OCI-LY1 (cell line): ENCODE data around the gene TMEM179.

ENCODE experiments used
- H2AFZ ChIP-seq: fragments of 200-600 bp; sonication (generic), shearing (Covaris generic); 2 replicates; pipeline ENCODE4 v1.6.0; 2014; ENCODE audit warnings: antibody characterized with exemption, mild to moderate bottlenecking, low read length
- H3F3A ChIP-seq: fragments of 200-600 bp; sonication (generic), shearing (Covaris generic); 2 replicates; pipeline ENCODE4 v1.6.0; 2014; ENCODE audit warnings: mild to moderate bottlenecking, antibody characterized with exemption, low read length, moderate library complexity; ENCODE audit not compliant: insufficient read depth
- H3K27ac ChIP-seq: fragments of 200-600 bp; sonication (generic); 2 replicates; pipeline ENCODE4 v1.5.1; 2014; ENCODE audit warnings: low read length, mixed run types, mild to moderate bottlenecking, low read depth; ENCODE audit not compliant: poor library complexity, severe bottlenecking
- H3K27me3 ChIP-seq: fragments of 200-600 bp; sonication (generic); 2 replicates; pipeline ENCODE4 v1.6.0; 2014; ENCODE audit warnings: antibody characterized with exemption, mild to moderate bottlenecking, low read length, moderate library complexity; ENCODE audit not compliant: insufficient read depth
- H3K36me3 ChIP-seq: fragments of 200-600 bp; sonication (generic); 2 replicates; pipeline ENCODE4 v1.6.1; 2014; ENCODE audit warnings: mild to moderate bottlenecking, antibody characterized with exemption, low read length, moderate library complexity, mixed read lengths; ENCODE audit not compliant: insufficient read depth
- H3K4me1 ChIP-seq: fragments of 200-600 bp; sonication (generic); 2 replicates; pipeline ENCODE4 v1.5.1; 2014; ENCODE audit warnings: mild to moderate bottlenecking, low read length, moderate library complexity; ENCODE audit not compliant: insufficient read depth, severe bottlenecking
- H3K4me2 ChIP-seq: fragments of 200-600 bp; sonication (generic), shearing (Covaris generic); 2 replicates; pipeline ENCODE4 v1.6.1; 2014; ENCODE audit warnings: low read length
- H3K4me3 ChIP-seq: fragments of 200-600 bp; sonication (generic); 2 replicates; pipeline ENCODE4 v1.5.1; 2014; ENCODE audit warnings: low read length, low read depth, mild to moderate bottlenecking, mixed read lengths; ENCODE audit not compliant: poor library complexity, severe bottlenecking
- H3K79me2 ChIP-seq: fragments of 200-600 bp; shearing (Covaris generic); 2 replicates; pipeline ENCODE4 v1.6.1; 2016; ENCODE audit warnings: mixed run types, low read length, mixed read lengths; ENCODE audit not compliant: insufficient read depth
- H3K9ac ChIP-seq: fragments of 200-600 bp; sonication (generic), shearing (Covaris generic); 2 replicates; pipeline ENCODE4 v1.6.1; 2014; ENCODE audit warnings: mild to moderate bottlenecking, low read length, mixed read lengths
- H3K9me2 ChIP-seq: fragments of 200-600 bp; sonication (generic), shearing (Covaris generic); 2 replicates; pipeline ENCODE4 v1.6.1; 2014; ENCODE audit warnings: low read depth, mild to moderate bottlenecking, low read length, mixed read lengths
- H3K9me3 ChIP-seq: fragments of 200-600 bp; shearing (Covaris generic); 2 replicates; pipeline ENCODE4 v1.6.1; 2014; ENCODE audit warnings: low read length, mixed read lengths
- H4K20me1 ChIP-seq: fragments of 200-600 bp; sonication (generic), shearing (Covaris generic); 2 replicates; pipeline ENCODE4 v1.6.0; 2016; ENCODE audit warnings: mild to moderate bottlenecking, low read length; ENCODE audit not compliant: insufficient read depth
- EZH2 ChIP-seq: fragments of 200-600 bp; sonication (generic), shearing (Covaris generic); IDR thresholded peaks from 2 replicates; pipeline ENCODE4 v1.8.0; 2017; ENCODE audit warnings: borderline replicate concordance, mixed run types, mild to moderate bottlenecking, antibody characterized with exemption, low read length, moderate library complexity, mixed read lengths
- TF ChIP-seq, protein P1 (sequence below): fragments of 200-600 bp; sonication (generic), shearing (Covaris generic); IDR thresholded peaks from 2 replicates; pipeline ENCODE4 v1.5.1; 2017; ENCODE audit warnings: mild to moderate bottlenecking, antibody characterized with exemption, low read length, moderate library complexity, mixed read lengths

Gene TMEM179

DNA sequence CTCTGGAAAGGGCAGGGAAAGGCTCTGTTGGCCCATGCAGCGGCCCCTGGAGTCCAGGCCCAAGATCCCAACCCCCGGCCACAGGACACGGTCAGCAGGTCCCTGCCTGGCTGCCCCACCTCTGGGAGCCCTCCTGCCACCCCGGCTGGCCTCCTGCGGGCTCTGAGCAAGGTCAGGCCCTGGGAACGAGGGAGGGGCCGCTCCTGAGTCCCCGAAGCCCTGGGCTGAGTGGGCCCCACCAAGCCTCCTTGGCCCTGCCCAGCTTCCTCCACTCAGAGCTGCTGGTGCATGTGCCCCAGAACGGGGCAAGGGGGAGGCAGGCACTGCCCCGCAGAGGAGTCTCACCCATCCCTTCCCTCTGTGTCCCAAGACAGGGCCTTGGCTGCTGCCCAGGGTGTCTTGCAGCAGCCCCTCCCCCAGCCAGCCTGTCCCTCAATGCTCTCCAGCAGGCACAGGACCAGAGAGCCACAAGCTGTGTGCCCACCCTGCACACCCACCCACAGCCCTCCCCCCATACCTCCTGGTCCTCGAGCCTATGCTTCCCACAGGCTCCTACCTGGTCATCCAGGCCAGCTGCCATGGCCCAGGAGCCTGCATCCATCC is 32.4 kb downstream of the TMEM179 start:
- Histone ChIP-seq H3K4me3 (no peak overlapping the region), H3K4me2 (no peak overlapping the region), H4K20me1 (no peaks in the 10 kb centered on the region), H3K9me2 (no peaks in the 10 kb centered on the region), H3K27me3 (peaks cover 18% of the 10 kb centered on the region), H3K4me1 (no peaks in the 10 kb centered on the region), H3K27ac (no peak overlapping the region), H3K79me2 (no peaks in the 10 kb centered on the region), H2AFZ (no peak overlapping the region), H3F3A (no peaks in the 10 kb centered on the region), H3K9ac (no peak overlapping the region), H3K36me3 (no peaks in the 10 kb centered on the region), H3K9me3 (no peaks in the 10 kb centered on the region)
- TF ChIP-seq, protein P1, sequence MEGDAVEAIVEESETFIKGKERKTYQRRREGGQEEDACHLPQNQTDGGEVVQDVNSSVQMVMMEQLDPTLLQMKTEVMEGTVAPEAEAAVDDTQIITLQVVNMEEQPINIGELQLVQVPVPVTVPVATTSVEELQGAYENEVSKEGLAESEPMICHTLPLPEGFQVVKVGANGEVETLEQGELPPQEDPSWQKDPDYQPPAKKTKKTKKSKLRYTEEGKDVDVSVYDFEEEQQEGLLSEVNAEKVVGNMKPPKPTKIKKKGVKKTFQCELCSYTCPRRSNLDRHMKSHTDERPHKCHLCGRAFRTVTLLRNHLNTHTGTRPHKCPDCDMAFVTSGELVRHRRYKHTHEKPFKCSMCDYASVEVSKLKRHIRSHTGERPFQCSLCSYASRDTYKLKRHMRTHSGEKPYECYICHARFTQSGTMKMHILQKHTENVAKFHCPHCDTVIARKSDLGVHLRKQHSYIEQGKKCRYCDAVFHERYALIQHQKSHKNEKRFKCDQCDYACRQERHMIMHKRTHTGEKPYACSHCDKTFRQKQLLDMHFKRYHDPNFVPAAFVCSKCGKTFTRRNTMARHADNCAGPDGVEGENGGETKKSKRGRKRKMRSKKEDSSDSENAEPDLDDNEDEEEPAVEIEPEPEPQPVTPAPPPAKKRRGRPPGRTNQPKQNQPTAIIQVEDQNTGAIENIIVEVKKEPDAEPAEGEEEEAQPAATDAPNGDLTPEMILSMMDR, result no peak
- no peak for TF ChIP-seq EZH2

DNA sequence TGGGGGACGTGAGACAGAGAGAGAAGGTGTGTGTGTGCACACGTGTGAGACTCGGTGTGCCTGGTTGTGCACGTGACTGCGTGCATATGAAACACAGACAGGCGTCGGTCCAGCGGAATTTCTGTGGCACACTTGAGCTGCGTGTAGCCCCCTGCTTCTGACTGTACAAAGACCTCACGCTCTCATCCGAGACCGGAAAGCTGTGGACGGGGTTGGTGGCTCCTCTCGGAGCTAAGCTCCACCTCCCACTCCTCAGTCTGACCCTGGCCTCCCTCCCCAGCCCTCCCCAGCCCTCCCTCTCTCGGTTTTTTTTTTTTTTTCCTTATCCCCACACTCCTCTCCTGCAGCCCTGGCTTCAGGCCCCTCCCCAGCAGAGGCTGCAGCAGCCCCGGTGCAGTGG is 33.3 kb downstream of the TMEM179 start:
- no peaks in the 10 kb centered on the region for H3K79me2 ChIP-seq
- H3K4me1 ChIP-seq, result no peaks in the 10 kb centered on the region
- H3K4me2 ChIP-seq, result no peak overlapping the region
- H3F3A ChIP-seq, result no peaks in the 10 kb centered on the region
- H3K9me3 ChIP-seq, result no peaks in the 10 kb centered on the region
- peaks cover 20% of the 10 kb centered on the region for H3K27me3 ChIP-seq
- H3K4me3 ChIP-seq, result no peak overlapping the region
- H3K9me2 ChIP-seq, result no peaks in the 10 kb centered on the region
- no peak overlapping the region for H3K27ac ChIP-seq
- no peaks in the 10 kb centered on the region for H4K20me1 ChIP-seq
- no peak overlapping the region for H2AFZ ChIP-seq
- no peak for TF ChIP-seq EZH2
- TF ChIP-seq, protein P1, result no peak
- no peaks in the 10 kb centered on the region for H3K36me3 ChIP-seq
- H3K9ac ChIP-seq, result no peak overlapping the region

DNA sequence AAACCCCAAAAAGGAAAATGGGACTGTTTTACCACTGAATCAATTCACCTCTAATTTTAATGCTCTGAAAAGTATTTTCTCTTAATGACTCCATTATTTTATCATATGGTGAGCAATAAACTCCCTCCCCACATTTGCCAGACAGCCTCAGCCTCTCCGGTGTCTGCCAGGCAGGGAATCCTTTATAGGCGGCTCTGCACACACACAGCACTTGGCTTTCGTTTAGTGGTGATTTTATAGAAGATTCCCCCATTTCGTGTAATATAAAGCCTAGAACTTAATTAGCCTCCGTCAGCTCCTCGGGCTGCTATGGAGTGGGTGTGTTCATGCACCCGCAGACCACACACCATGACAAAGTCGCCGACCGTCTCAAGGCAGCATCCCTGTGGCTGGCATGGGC is 35.1 kb downstream of the TMEM179 start:
- H3F3A ChIP-seq, result no peaks in the 10 kb centered on the region
- no peaks in the 10 kb centered on the region for H3K9me3 ChIP-seq
- no peaks in the 10 kb centered on the region for H3K79me2 ChIP-seq
- no peak overlapping the region for H3K27ac ChIP-seq
- H3K4me3 ChIP-seq, result no peak overlapping the region
- no peaks in the 10 kb centered on the region for H3K9me2 ChIP-seq
- TF ChIP-seq, protein P1, result no peak
- TF ChIP-seq EZH2, result no peak
- no peak overlapping the region for H2AFZ ChIP-seq
- no peaks in the 10 kb centered on the region for H3K4me1 ChIP-seq
- H3K4me2 ChIP-seq, result no peak overlapping the region
- H3K9ac ChIP-seq, result no peak overlapping the region
- H3K27me3 ChIP-seq, result peaks cover 24% of the 10 kb centered on the region
- H3K36me3 ChIP-seq, result no peaks in the 10 kb centered on the region
- H4K20me1 ChIP-seq, result no peaks in the 10 kb centered on the region
